ENCODE measurements around the gene PTK7.

PTK7 gene

DNA sequence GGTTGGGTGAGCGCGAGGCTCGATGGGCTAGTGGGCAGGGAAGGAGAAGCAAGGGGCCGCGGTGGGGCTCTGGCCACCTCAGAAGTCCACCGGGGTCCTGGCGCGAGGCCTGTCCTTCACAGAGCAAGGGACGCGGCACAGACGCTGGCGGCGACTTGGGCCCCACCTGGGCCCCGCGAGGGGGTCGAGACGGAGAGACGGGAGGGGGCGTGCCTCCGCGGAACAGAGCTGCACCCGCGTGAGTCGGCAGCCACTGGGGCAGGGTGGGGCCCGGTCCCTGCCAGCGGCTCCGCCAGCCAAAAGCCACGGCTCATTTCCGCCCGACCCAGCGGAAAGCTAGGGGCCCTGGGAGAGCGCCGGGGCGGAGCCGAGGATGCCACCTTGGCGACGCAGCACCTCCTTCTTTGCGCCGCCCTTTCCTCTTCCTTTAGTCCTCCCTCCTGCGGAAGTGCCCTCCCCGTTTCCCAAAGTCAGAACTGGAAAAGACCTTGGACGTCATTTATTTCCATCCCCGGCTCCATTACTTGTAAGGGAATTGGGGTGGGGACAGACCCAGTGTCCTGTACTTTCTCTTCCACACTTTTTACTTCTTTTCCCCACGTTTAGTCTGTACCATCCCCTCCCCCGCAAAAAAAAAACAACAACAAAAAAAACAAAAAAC, 22.4 kb upstream of the PTK7 start, which contains the start of gene CUL7:
Gene CUL7 (minus strand): TSS at position 307 of the 661 bp plus-strand sequence. CDS start 1,063 bp downstream, outside the sequence.
- DNase-seq (ENCODE audit: insufficient read length, low spot score) (peak; percentile 100), FAIRE-seq (no peak)

DNA sequence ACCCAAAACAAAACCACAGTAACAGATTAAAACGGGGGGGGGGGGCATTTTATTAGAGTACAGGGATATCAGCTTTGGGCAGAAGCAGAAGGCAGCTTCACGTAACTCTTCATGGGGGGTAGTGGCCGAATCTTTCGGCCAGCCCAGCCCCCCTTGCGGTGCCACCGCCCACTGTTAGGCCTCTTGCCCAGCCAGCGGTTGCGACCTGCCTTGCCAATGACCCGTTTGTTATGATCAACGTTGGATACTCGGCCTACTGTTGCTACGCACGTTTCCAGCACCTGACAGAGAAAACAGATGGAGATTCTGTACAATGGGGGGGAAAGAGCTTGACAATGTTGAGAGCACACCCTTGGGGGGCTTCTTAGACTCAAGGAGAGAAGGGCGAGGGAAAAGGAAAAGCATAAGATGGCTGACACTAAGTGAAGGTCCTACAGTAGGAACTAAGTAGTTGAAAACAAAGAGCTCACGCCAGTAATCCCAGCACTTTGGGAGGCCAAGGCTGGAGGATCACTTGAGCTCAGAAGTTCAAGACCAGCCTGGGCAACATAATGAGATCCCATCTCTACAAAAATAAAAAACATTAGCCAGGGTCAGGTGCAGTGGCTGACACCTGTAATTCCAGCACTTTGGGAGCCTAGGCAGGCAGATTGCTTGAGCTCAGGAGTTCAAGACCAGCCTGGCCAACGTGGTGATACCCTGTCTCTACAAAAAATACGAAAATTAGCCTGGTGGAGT, 21.7 kb upstream of the PTK7 start:
- no peak for TF ChIP-seq CTCF (IDR thresholded peaks at IDR 0.05; ENCODE audit: insufficient read depth, missing control alignments)
- DNase-seq (ENCODE audit: insufficient read length, low spot score) (no peak), FAIRE-seq (no peak)

More for the DNA sequence above, 22.4 kb upstream of the PTK7 start, which contains the start of gene CUL7:
- TF ChIP-seq CTCF (IDR thresholded peaks at IDR 0.05; ENCODE audit: insufficient read depth, missing control alignments): no peak

- no peak for TF ChIP-seq CTCF (IDR thresholded peaks at IDR 0.05; ENCODE audit: insufficient read depth, missing control alignments)
- no peak for DNase-seq (ENCODE audit: insufficient read length, low spot score)
- no peak for FAIRE-seq
Measured at GRCh38 chr6:43055966-43056365, 20.1 kb upstream of the PTK7 start.

- no peak for TF ChIP-seq CTCF (IDR thresholded peaks at IDR 0.05; ENCODE audit: insufficient read depth, missing control alignments)
- DNase-seq (ENCODE audit: insufficient read length, low spot score) (no peak), FAIRE-seq (no peak)
Measured at GRCh38 chr6:43058531-43058930, 17.6 kb upstream of the PTK7 start.

- DNase-seq (ENCODE audit: insufficient read length, low spot score): peak; percentile 99
- TF ChIP-seq CTCF (IDR thresholded peaks at IDR 0.05; ENCODE audit: insufficient read depth, missing control alignments): no peak
- FAIRE-seq: no peak
Measured at GRCh38 chr6:43059168-43060033, 16.7 kb upstream of the PTK7 start, which contains the start of the genes KLC4 and MRPL2. Gene KLC4 (plus strand): TSS chr6:43059631. CDS start chr6:43061336, 1,705 bp downstream. Gene MRPL2 (minus strand): TSS chr6:43059434. CDS start chr6:43059381, 53 bp downstream.

DNA sequence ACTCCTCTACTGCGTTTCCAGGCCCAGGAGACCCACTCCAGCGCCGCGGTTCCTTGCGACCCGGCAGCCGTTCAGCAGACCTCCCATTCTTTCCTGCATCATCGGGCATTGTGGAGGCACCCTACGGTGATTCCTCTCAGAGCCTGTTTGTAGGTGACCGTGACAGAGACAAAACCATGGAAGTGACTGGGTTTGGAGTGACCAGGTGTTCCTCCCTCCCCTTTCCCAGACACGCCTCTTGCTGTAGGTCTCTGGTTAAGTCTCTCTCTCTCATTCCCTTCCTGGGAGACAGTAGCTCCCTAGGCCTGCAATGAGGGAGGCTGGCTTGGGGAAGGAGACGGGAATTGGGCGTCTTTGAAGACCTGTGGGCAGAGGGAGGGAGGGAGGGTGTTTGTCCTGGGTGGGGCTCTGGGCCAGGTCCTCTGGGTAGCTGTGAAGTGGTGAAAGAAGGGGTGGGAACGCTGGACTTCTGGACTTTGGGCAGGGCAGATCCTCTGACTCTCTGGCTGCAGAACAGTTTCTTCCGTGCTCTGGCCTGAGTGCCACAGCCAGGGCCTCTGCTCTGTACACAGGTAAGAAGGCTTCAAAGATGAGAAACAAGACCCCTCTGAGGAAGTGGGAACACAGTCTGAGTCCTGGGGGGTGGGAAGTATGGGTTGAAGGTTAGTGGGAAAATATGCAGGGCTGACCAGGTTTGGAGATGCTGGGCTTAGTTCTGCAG, 15.9 kb upstream of the PTK7 start:
- DNase-seq (ENCODE audit: insufficient read length, low spot score): no peak
- TF ChIP-seq CTCF (IDR thresholded peaks at IDR 0.05; ENCODE audit: insufficient read depth, missing control alignments): no peak
- FAIRE-seq: no peak
